Peyer's patch (tissue), 4 donors: ENCODE measurements around the gene KLHL29. TPM values are rescaled to one million over a fixed set of nuclear protein-coding genes. Genes with fewer than 3 reads are reported as not detected.
A peak's percentile ranks its signal among the peaks of the same experiment; 100 is the strongest.

Experiments
- DNase-seq, 3 donors: peaks; one replicate each; pipeline ENCODE4 v3.0.0-alpha.2; 2017 to 2019
- H3K27ac ChIP-seq, 4 donors: fragments of 200-600 bp; sonication (generic); one replicate each; pipeline ENCODE4 v1.5.1; 2016 to 2019
- H3K27me3 ChIP-seq, 2 donors: fragments of 200-600 bp; sonication (generic); one replicate each; pipeline ENCODE4 v1.5.1; 2019
- H3K36me3 ChIP-seq, 3 donors: fragments of 200-600 bp; sonication (generic); one replicate each; pipeline ENCODE4 v1.5.1; 2016 to 2019
- H3K4me1 ChIP-seq, 4 donors: fragments of 200-600 bp; sonication (generic); one replicate each; pipeline ENCODE4 v1.5.1; 2016 to 2019
- H3K4me3 ChIP-seq, 4 donors: fragments of 200-600 bp; sonication (generic); 1 replicate in 3 of 4; 2 replicates in 1 of 4; pipeline ENCODE4 v1.5.1; 2016 to 2019; ENCODE audit warnings: mild to moderate bottlenecking in 1 of 4
- H3K9me3 ChIP-seq, 4 donors: fragments of 200-600 bp; sonication (generic); one replicate each; pipeline ENCODE4 v1.5.1; 2016 to 2019; ENCODE audit warnings: mild to moderate bottlenecking in 1 of 4
- POLR2A ChIP-seq, 2 donors: fragments of 450-650 bp; IDR thresholded peaks; one replicate each; pipeline ENCODE4 v1.5.1; 2017; ENCODE audit warnings: antibody characterized with exemption in 2 of 2, mild to moderate bottlenecking in 2 of 2, moderate library complexity in 2 of 2
- total RNA-seq, 4 donors: library from RNA; depleted of rRNA; stranded (reverse); fragments of >200 nt; gene quantifications; one replicate each; pipeline ENCODE4 v1.1.0, GENCODE V29; 2016
- TF ChIP-seq, protein P1 (sequence below), 6 experiments: fragments of 450-650 bp in 4 of 6; fragments of 200-600 bp in 2 of 6; sonication (generic) in 1 of 6; IDR thresholded peaks; one replicate each; pipeline ENCODE4 v1.5.1; 2017 to 2019; ENCODE audit warnings: antibody characterized with exemption in 6 of 6, mild to moderate bottlenecking in 3 of 6, moderate library complexity in 1 of 6

KLHL29 gene
- total RNA-seq, 4 donors from 2014 or later = 1.1 to 18.2 (median 5.0) TPM

DNA sequence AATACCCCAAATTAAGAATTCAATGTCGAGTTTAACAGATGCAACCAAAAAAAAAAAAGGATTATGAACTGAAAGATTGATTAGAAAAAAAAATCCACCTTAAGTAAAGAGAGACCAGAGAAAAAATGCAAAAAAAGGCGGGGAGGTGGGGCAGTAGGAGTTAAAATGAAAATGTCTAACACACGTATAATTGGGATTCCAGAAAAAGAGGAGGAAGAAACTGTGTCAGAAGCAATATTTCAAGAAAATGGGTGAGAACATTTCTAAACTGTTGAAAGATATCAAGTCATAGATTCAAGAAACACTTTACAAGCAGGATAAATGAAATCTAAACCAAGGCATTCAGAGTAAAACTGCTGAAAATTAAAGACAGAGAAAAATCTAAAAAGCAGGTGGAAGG is 226.9 kb downstream of the KLHL29 start:
- Histone ChIP-seq H3K27me3 (no peaks in the 10 kb centered on the region), H3K9me3 (peaks cover 0 to 3% (median 0%) of the 10 kb centered on the region in 4 donors), H3K36me3 (no peaks in the 10 kb centered on the region), H3K4me1 (peaks cover 0 to 5% (median 0%) of the 10 kb centered on the region in 4 donors), H3K27ac (no peak overlapping the region), H3K4me3 (no peak overlapping the region)
- DNase-seq = no peak
- TF ChIP-seq, protein P1, sequence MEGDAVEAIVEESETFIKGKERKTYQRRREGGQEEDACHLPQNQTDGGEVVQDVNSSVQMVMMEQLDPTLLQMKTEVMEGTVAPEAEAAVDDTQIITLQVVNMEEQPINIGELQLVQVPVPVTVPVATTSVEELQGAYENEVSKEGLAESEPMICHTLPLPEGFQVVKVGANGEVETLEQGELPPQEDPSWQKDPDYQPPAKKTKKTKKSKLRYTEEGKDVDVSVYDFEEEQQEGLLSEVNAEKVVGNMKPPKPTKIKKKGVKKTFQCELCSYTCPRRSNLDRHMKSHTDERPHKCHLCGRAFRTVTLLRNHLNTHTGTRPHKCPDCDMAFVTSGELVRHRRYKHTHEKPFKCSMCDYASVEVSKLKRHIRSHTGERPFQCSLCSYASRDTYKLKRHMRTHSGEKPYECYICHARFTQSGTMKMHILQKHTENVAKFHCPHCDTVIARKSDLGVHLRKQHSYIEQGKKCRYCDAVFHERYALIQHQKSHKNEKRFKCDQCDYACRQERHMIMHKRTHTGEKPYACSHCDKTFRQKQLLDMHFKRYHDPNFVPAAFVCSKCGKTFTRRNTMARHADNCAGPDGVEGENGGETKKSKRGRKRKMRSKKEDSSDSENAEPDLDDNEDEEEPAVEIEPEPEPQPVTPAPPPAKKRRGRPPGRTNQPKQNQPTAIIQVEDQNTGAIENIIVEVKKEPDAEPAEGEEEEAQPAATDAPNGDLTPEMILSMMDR (IDR thresholded peaks at IDR 0.05) = no peak
- no peak for TF ChIP-seq POLR2A (IDR thresholded peaks at IDR 0.05)

DNA sequence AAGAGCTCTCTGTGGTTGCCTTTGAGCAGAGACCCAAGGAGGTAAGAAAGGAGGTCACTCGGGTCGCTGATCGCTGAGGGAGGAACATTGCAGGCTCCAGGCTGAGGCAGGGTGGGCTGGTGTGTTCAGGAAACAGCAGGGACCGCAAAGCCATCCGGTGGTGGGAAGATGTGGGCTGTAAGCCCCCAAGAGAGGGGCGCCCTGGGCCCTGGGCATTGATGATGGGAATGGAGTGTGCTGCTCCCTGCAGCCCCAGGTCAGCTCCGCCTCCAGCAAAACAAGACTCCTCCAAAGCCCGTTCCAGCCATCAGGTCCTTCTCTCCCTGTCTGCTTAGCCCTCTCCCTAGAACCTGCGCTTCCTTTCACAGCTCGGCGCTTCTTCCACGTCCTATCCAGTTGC is 229.7 kb downstream of the KLHL29 start:
- no peak overlapping the region for H3K4me3 ChIP-seq
- H3K27ac ChIP-seq = peak overlapping the region in 1 of 4 donors; percentile 88

DNA sequence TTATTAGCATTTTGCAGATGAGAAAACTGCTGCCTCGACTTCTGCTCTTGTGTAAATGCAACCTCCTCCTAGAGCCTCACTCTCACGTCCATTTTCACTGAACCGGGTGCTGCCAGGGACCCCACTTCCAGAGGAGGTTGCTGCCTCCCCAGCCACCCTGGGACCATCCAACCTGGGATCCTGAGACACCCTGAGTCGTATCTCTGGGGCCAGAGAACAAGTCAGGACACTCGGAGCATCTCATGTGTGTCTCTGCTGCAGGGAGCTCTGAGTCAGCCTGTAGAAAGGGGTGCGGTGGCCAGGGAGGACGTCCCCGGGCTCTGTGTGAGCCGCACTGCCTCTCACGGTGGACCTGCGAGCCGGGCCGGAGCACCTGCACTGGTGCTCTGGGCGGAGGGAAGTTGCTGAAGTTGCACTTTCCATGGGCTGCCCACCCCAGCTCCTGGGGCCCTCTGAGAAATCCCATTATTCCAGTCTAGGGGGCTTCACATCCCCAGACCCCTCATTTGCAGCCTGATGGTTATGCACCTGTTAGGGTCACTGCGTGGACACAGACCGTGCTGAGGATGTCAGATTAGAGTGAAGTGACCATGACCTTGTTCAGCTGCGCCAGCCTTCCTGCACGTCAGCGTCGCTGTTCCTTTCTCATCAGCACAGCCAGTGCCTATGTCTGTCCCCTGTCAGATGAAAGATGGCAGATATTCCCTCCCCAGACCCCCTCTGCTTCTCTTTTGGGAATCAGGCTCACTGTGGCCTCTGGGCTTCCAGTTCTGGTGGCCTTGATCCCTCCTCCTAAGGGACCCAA is 230.4 kb downstream of the KLHL29 start:
- no peak overlapping the region for H3K4me3 ChIP-seq
- no peaks in the 10 kb centered on the region for H3K36me3 ChIP-seq
- no peak for DNase-seq
- no peaks in the 10 kb centered on the region for H3K27me3 ChIP-seq
- H3K27ac ChIP-seq = peak overlapping the region in 1 of 4 donors; percentile 88
- H3K4me1 ChIP-seq = peaks cover 0 to 18% (median 0%) of the 10 kb centered on the region in 4 donors
- peaks cover 0 to 3% (median 0%) of the 10 kb centered on the region in 4 donors for H3K9me3 ChIP-seq
- TF ChIP-seq POLR2A (IDR thresholded peaks at IDR 0.05) = no peak
- TF ChIP-seq, protein P1 (IDR thresholded peaks at IDR 0.05) = no peak

More for the DNA sequence above, 229.7 kb downstream of the KLHL29 start:
- DNase-seq = no peak
- no peak for TF ChIP-seq POLR2A (IDR thresholded peaks at IDR 0.05)
- TF ChIP-seq, protein P1 (IDR thresholded peaks at IDR 0.05) = no peak
- Histone ChIP-seq H3K27me3 (no peaks in the 10 kb centered on the region), H3K36me3 (no peaks in the 10 kb centered on the region), H3K4me1 (peaks cover 0 to 11% (median 0%) of the 10 kb centered on the region in 4 donors), H3K9me3 (peaks cover 0 to 3% (median 0%) of the 10 kb centered on the region in 4 donors)

DNA sequence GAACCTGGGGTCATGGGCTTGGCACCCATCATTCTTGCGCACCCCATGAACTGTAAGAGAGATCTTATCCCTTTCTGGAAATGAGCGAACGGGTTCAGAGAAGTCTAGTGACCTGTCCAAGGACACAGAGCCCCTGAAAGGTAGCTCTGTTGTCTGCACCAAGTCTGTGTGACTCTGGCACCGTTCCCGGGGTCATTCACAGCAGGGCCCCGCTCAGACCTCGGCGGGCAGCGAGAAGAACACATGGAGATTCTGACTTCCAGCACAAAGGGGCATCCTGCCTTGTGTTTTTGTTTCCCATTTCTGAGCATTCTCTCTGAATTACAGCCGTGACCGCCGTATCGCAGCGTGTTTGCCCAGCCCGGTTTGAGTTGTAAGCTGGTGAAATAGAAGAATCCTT is 231.7 kb downstream of the KLHL29 start:
- TF ChIP-seq, protein P1 (IDR thresholded peaks at IDR 0.05) = no peak
- TF ChIP-seq POLR2A (IDR thresholded peaks at IDR 0.05) = no peak
- no peak for DNase-seq
- H3K4me1 ChIP-seq = peaks cover 0 to 30% (median 0%) of the 10 kb centered on the region in 4 donors
- H3K27me3 ChIP-seq = no peaks in the 10 kb centered on the region
- H3K36me3 ChIP-seq = no peaks in the 10 kb centered on the region
- no peak overlapping the region for H3K4me3 ChIP-seq
- H3K27ac ChIP-seq = peak overlapping the region; percentile 35 to 88 (median 38)
- H3K9me3 ChIP-seq = no peaks in the 10 kb centered on the region

DNA sequence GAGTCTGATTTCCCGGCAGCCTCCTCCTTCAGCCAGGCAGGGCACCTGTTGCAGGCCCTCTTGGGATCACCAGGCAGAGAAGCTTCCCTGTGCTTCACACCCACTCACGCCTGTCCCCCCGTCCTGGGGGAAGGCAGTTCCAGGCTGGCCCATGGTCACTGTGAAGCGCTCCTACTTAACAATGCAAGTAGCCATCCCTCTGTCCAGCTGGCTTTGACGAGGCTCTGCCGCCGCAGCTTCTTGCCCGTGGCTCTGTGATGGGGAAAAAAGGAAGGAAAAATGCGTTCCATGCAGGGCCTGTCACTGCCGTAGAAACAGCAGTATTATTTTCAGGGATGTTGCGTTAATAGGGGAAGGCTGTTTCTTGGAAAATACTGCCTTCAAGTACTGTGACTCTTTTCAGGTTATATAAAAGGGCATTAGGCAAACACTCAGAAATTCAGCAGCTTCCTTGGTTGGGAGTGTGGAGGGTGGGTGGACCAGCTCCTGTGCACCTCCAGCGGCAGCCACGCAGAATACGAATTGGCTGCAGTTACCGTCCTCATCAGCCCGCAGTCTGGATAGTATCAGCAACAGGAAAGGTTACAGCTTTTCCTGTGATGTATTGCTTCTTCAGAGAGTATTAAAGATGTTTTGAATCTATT is 232.3 kb downstream of the KLHL29 start:
- Histone ChIP-seq H3K4me1 (peaks cover 0 to 30% (median 0%) of the 10 kb centered on the region in 4 donors), H3K27me3 (no peaks in the 10 kb centered on the region), H3K36me3 (no peaks in the 10 kb centered on the region), H3K27ac (peak overlapping the region; percentile 36 to 88 (median 49)), H3K4me3 (no peak overlapping the region), H3K9me3 (no peaks in the 10 kb centered on the region)
- TF ChIP-seq, protein P1 (IDR thresholded peaks at IDR 0.05) = peak in 3 of 6 experiments; percentile 11 to 37 (median 17)
- TF ChIP-seq POLR2A (IDR thresholded peaks at IDR 0.05) = no peak
- no peak for DNase-seq
